Endothelial cell of umbilical vein (primary cell): ENCODE measurements around the gene PRPF40A. TPM values are rescaled to one million over a fixed set of nuclear protein-coding genes. Genes with fewer than 3 reads are reported as not detected.

Experiments used
- BruUV-seq: library from RNA; stranded (reverse); fragments of 400-500 nt; replicated peaks from 2 replicates; lab custom pipeline; 2021; lab: Mats Ljungman, UMichigan
- CTCF ChIA-PET: fragments of 300-600, 350-600 bp; sonication (Branson Sonifier 250); formaldehyde crosslinking; loops from one replicate; lab custom pipeline; 2021; ENCODE audit warnings: antibody characterized with exemption, inconsistent platforms; lab: Charles Lee
- POLR2A ChIA-PET: fragments of 300-600, 350-600 bp; sonication (Branson Sonifier 250); formaldehyde crosslinking; loops from one replicate; lab custom pipeline; 2021; ENCODE audit warnings: antibody characterized with exemption, inconsistent platforms; lab: Charles Lee
- DNase-seq: peaks from one replicate; pipeline ENCODE4 v3.0.0-alpha.2; 2011; ENCODE audit warnings: low read depth, low spot score
- FAIRE-seq: peaks from 2 replicates; lab custom pipeline; 2011; peaks lifted over from hg19 to GRCh38; lab: Jason Lieb, UNC
- H2AFZ ChIP-seq: 2 replicates; pipeline ENCODE4 v1.6.0; 2012; ENCODE audit warnings: low read depth, low read length, control low read depth, inconsistent platforms
- H3K27ac ChIP-seq: 2 replicates; pipeline ENCODE4 v1.5.1; 2011; ENCODE audit warnings: low read depth, mild to moderate bottlenecking, control low read depth, low read length, moderate library complexity; ENCODE audit not compliant: insufficient read depth
- H3K27me3 ChIP-seq, 2 experiments: 2 replicates each; pipeline versions ENCODE4 v1.6.0 to v1.6.1; 2011; ENCODE audit warnings: low read length in 2 of 2, mixed read lengths in 1 of 2; ENCODE audit not compliant: control insufficient read depth in 2 of 2, insufficient read depth in 2 of 2
- H3K36me3 ChIP-seq, 2 experiments: 2 replicates in 1 of 2; 3 replicates in 1 of 2; pipeline ENCODE4 v1.5.1; 2011; ENCODE audit warnings: low read length in 2 of 2, mild to moderate bottlenecking in 1 of 2, moderate library complexity in 1 of 2; ENCODE audit not compliant: control insufficient read depth in 2 of 2, insufficient read depth in 2 of 2; ENCODE audit errors: extremely low read depth in 1 of 2
- H3K4me1 ChIP-seq: 3 replicates; pipeline ENCODE4 v1.5.1; 2011; ENCODE audit warnings: mild to moderate bottlenecking, low read length; ENCODE audit not compliant: control insufficient read depth, insufficient read depth; ENCODE audit errors: extremely low read depth
- H3K4me2 ChIP-seq: 2 replicates; pipeline ENCODE4 v1.6.1; 2011; ENCODE audit warnings: low read length, control low read depth, mixed read lengths; ENCODE audit not compliant: insufficient read depth
- H3K4me3 ChIP-seq, 3 experiments: fragments of 200-600 bp in 1 of 3; sonication (generic), shearing (Covaris generic) in 1 of 3; replicated peaks in 1 of 3; 2 replicates each; pipeline ENCODE4 v1.5.1; 2011 to 2016; ENCODE audit warnings: control low read depth in 3 of 3, low read length in 3 of 3, mild to moderate bottlenecking in 2 of 3, inconsistent platforms in 1 of 3, low read depth in 1 of 3, moderate library complexity in 1 of 3; ENCODE audit not compliant: insufficient read depth in 1 of 3
- H3K79me2 ChIP-seq: 2 replicates; pipeline ENCODE4 v1.6.0; 2012; ENCODE audit warnings: low read length, inconsistent platforms; ENCODE audit not compliant: control insufficient read depth, insufficient read depth
- H3K9ac ChIP-seq: replicated peaks from 2 replicates; pipeline ENCODE3; 2011; ENCODE audit warnings: low read length, control low read depth; ENCODE audit not compliant: insufficient read depth; ENCODE audit errors: extremely low read depth
- H3K9me1 ChIP-seq: replicated peaks from 3 replicates; pipeline ENCODE4 v1.6.0; 2011; ENCODE audit warnings: mild to moderate bottlenecking, low read length; ENCODE audit not compliant: control insufficient read depth, insufficient read depth; ENCODE audit errors: extremely low read depth
- H3K9me3 ChIP-seq: replicated peaks from 2 replicates; pipeline ENCODE4 v1.5.1; 2012; ENCODE audit warnings: low read length, inconsistent platforms; ENCODE audit not compliant: control insufficient read depth, insufficient read depth
- H4K20me1 ChIP-seq: replicated peaks from 2 replicates; pipeline ENCODE3; 2011; ENCODE audit warnings: mild to moderate bottlenecking, low read length; ENCODE audit not compliant: control insufficient read depth, insufficient read depth; ENCODE audit errors: extremely low read depth
- CTCF ChIP-seq, 2 donors: IDR thresholded peaks; 1 replicate in 1 of 2; 2 replicates in 1 of 2; pipeline ENCODE4 v1.5.1; 2011; ENCODE audit warnings: low read length in 2 of 2, mild to moderate bottlenecking in 2 of 2, moderate library complexity in 2 of 2, control low read depth in 1 of 2, inconsistent platforms in 1 of 2, low read depth in 1 of 2; ENCODE audit not compliant: insufficient read depth in 1 of 2; ENCODE audit errors: extremely low read depth in 1 of 2
- EZH2 ChIP-seq: IDR thresholded peaks from 2 replicates; pipeline ENCODE4 v1.6.1; 2012; ENCODE audit warnings: borderline replicate concordance, low read depth, mild to moderate bottlenecking, moderate library complexity, low read length, inconsistent platforms; ENCODE audit not compliant: severe bottlenecking
- FOS ChIP-seq: IDR thresholded peaks from 2 replicates; pipeline ENCODE4 v1.6.1; 2011; ENCODE audit warnings: mild to moderate bottlenecking, low read length, moderate library complexity, borderline replicate concordance; ENCODE audit not compliant: insufficient read depth
- GATA2 ChIP-seq: IDR thresholded peaks from 2 replicates; pipeline ENCODE4 v1.7.0; 2011; ENCODE audit warnings: low read depth, mild to moderate bottlenecking, moderate library complexity, mixed read lengths, low read length; ENCODE audit not compliant: insufficient read length, insufficient read depth
- JUN ChIP-seq: IDR thresholded peaks from 2 replicates; pipeline ENCODE4 v1.6.1; 2011; ENCODE audit warnings: borderline replicate concordance, low read depth; ENCODE audit not compliant: insufficient read length, insufficient read depth
- MYC ChIP-seq: IDR thresholded peaks from one replicate; pipeline ENCODE4 v1.6.1; 2011; ENCODE audit warnings: mild to moderate bottlenecking, low read depth, low read length
- POLR2A ChIP-seq: IDR thresholded peaks from 2 replicates; pipeline ENCODE4 v1.6.1; 2012; ENCODE audit warnings: low read depth, mild to moderate bottlenecking, control low read depth, low read length
- POLR2AphosphoS5 ChIP-seq: IDR thresholded peaks from 2 replicates; pipeline ENCODE4 v1.6.1; 2012; ENCODE audit warnings: low read depth, mild to moderate bottlenecking, control low read depth, low read length, moderate library complexity; ENCODE audit not compliant: insufficient read depth
- dilution Hi-C: fragments of 300-500 bp; cut with MboI; formaldehyde crosslinking; loops from one replicate; pipeline ENCODE4 v1.15.0; 2019; ENCODE audit warnings: low sequenced_read_pairs; ENCODE audit not compliant: extremely low pct_ligation_motif_present
- intact Hi-C: fragments of 100-400 bp; cut with micrococcal nuclease; formaldehyde crosslinking; loops from one replicate; pipeline ENCODE4 v1.10.0; 2022
- polyA plus RNA-seq, 4 experiments: library from polyadenylated mRNA; depleted of rRNA in 3 of 4; stranded (reverse) in 3 of 4; unstranded in 1 of 4; fragments of >200 nt; gene quantifications; 2 replicates each; pipeline versions ENCODE4 v1.2.1 to v1.2.3, GENCODE V29; 2011 to 2012; ENCODE audit warnings: missing spikeins in 1 of 4
- total RNA-seq: library from RNA; stranded (reverse); gene quantifications from 2 replicates; pipeline ENCODE4 v1.2.3, GENCODE V29; 2021
- TF ChIP-seq, protein P1 (sequence below): IDR thresholded peaks from 2 replicates; pipeline ENCODE4 v1.6.1; 2011; ENCODE audit not compliant: insufficient read depth, insufficient read length

Gene PRPF40A
- total and polyA plus RNA-seq, 2 donors (not counting 3 experiments of a cell fraction or from before 2014, with no cell fraction given) = 58.2 to 123 TPM

- no TSS peak for BruUV-seq
- DNase-seq (no peak), FAIRE-seq (no peak)
- intact Hi-C loops = no loop called here
- POLR2A ChIA-PET = no interaction called here
- Histone ChIP-seq H3K9ac (no peak overlapping the region), H3K9me3 (no peaks in the 10 kb centered on the region), H3K27ac (no peak overlapping the region), H3K79me2 (no peaks in the 10 kb centered on the region), H3K4me1 (no peaks in the 10 kb centered on the region), H2AFZ (no peak overlapping the region), H3K4me3 (no peak overlapping the region), H3K4me2 (no peak overlapping the region), H4K20me1 (no peaks in the 10 kb centered on the region), H3K9me1 (no peaks in the 10 kb centered on the region), H3K36me3 (peaks cover 26 to 40% of the 10 kb centered on the region in 2 experiments), H3K27me3 (no peaks in the 10 kb centered on the region)
- dilution Hi-C loops = no loop called here
- TF ChIP-seq FOS = no peak
- TF ChIP-seq POLR2AphosphoS5 = no peak
- no peak for TF ChIP-seq POLR2A
- TF ChIP-seq MYC = no peak
- TF ChIP-seq, protein P1, sequence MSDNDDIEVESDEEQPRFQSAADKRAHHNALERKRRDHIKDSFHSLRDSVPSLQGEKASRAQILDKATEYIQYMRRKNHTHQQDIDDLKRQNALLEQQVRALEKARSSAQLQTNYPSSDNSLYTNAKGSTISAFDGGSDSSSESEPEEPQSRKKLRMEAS = no peak
- TF ChIP-seq CTCF (IDR thresholded peaks at IDR 0.05; ENCODE audit: extremely low read depth in 1 of 2, insufficient read depth in 1 of 2, low read depth in 1 of 2, low read length in 2 of 2) = no peak
- no peak for TF ChIP-seq JUN
- no peak for TF ChIP-seq EZH2
- no peak for TF ChIP-seq GATA2
- CTCF ChIA-PET = no interaction called here
Observed at GRCh38 chr2:152661076-152661475, 56.2 kb downstream of the PRPF40A start.
